ENCODE data around the gene PIK3R3.

GRCh38 chr1:46148318-46148717 is 15.9 kb upstream of the PIK3R3 start:
- TF ChIP-seq EZH2 (IDR thresholded peaks at IDR 0.05; ENCODE audit: borderline replicate concordance, low read depth, low read length, poor library complexity, severe bottlenecking): no peak
- TF ChIP-seq, protein P1, sequence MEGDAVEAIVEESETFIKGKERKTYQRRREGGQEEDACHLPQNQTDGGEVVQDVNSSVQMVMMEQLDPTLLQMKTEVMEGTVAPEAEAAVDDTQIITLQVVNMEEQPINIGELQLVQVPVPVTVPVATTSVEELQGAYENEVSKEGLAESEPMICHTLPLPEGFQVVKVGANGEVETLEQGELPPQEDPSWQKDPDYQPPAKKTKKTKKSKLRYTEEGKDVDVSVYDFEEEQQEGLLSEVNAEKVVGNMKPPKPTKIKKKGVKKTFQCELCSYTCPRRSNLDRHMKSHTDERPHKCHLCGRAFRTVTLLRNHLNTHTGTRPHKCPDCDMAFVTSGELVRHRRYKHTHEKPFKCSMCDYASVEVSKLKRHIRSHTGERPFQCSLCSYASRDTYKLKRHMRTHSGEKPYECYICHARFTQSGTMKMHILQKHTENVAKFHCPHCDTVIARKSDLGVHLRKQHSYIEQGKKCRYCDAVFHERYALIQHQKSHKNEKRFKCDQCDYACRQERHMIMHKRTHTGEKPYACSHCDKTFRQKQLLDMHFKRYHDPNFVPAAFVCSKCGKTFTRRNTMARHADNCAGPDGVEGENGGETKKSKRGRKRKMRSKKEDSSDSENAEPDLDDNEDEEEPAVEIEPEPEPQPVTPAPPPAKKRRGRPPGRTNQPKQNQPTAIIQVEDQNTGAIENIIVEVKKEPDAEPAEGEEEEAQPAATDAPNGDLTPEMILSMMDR (conservative IDR thresholded peaks at IDR 0.05; ENCODE audit: low read depth, low read length): no peak
